NCI-H146 treated with DMSO at 0.1 percent for 48 hours (cell line): ENCODE measurements around the gene RALGAPA2.
"Not testable (repeated sequence)": the region's sequence is repeated elsewhere in the genome, so short reads cannot be mapped to it uniquely, and the experiment has no call there.

Experiments
- DNase-seq: peaks from one replicate; lab custom pipeline; 2025; ENCODE audit not compliant: unreplicated experiment; lab: John Stamatoyannopoulos, UW

RALGAPA2 gene

GRCh38 chr20:20371681-20372080 is 340.8 kb downstream of the RALGAPA2 start:
- DNase-seq: peak; percentile 53

GRCh38 chr20:20371083-20371482 is 341.4 kb downstream of the RALGAPA2 start:
- DNase-seq: peak; percentile 44

GRCh38 chr20:20370094-20370575 is 342.3 kb downstream of the RALGAPA2 start:
- peak; percentile 39 for DNase-seq

- DNase-seq: peak; percentile 22
These were observed 343.0 kb downstream of the RALGAPA2 start for GRCh38 chr20:20369250-20370093.

- DNase-seq: peak; percentile 22
These were observed 343.8 kb downstream of the RALGAPA2 start for GRCh38 chr20:20368418-20369249.

GRCh38 chr20:20367575-20368417 is 344.6 kb downstream of the RALGAPA2 start, which contains the start of gene INSM1:
Gene INSM1, plus strand, starts transcription at chr20:20368104. Its CDS starts 164 bp downstream, at chr20:20368268.
- DNase-seq: peak; percentile 99

- no peak for DNase-seq
These were observed 345.4 kb downstream of the RALGAPA2 start for GRCh38 chr20:20366876-20367574.

GRCh38 chr20:20366551-20366875 is 345.9 kb downstream of the RALGAPA2 start:
- peak; percentile 90 for DNase-seq

- peak; percentile 70 for DNase-seq
These were observed 346.8 kb downstream of the RALGAPA2 start for GRCh38 chr20:20365480-20366161.

GRCh38 chr20:20364593-20365479 is 347.6 kb downstream of the RALGAPA2 start:
- DNase-seq: peak; percentile 70

GRCh38 chr20:20363799-20364592 is 348.4 kb downstream of the RALGAPA2 start:
- peak; percentile 97 for DNase-seq

- DNase-seq: peak; percentile 66
These were observed 349.0 kb downstream of the RALGAPA2 start for GRCh38 chr20:20363434-20363798.

GRCh38 chr20:20362774-20363433 is 349.5 kb downstream of the RALGAPA2 start:
- peak; percentile 99 for DNase-seq

GRCh38 chr20:20360464-20360863 is 352.0 kb downstream of the RALGAPA2 start:
- peak; percentile 82 for DNase-seq

- DNase-seq: no peak
These were observed 352.8 kb downstream of the RALGAPA2 start for GRCh38 chr20:20359628-20360027.

GRCh38 chr20:20358801-20359200 is 353.6 kb downstream of the RALGAPA2 start:
- peak; percentile 55 for DNase-seq

GRCh38 chr20:20355503-20355902 is 356.9 kb downstream of the RALGAPA2 start:
- not testable (repeated sequence) for DNase-seq
